B cell (primary cell): ENCODE measurements around the gene KBTBD12. TPM values are rescaled to one million over a fixed set of nuclear protein-coding genes. Genes with fewer than 3 reads are reported as not detected.

Experiments
- ATAC-seq: fragments of 200-7000 bp; cut with Tn5 transposase; one replicate; pipeline ENCODE4 v1.10.0; 2021; ENCODE audit warnings: low read depth, mild to moderate bottlenecking, moderate number of reproducible peaks, moderate library complexity
- CTCF ChIA-PET: fragments of 350-600 bp; sonication (Branson Sonifier 250); formaldehyde crosslinking; loops from one replicate; lab custom pipeline; 2021; ENCODE audit warnings: antibody characterized with exemption, inconsistent platforms; lab: Charles Lee
- POLR2A ChIA-PET: fragments of 350-600 bp; sonication (Branson Sonifier 250); formaldehyde crosslinking; loops from one replicate; lab custom pipeline; 2021; ENCODE audit warnings: antibody characterized with exemption; lab: Charles Lee
- DNase-seq: peaks from one replicate; pipeline ENCODE4 v3.0.0; 2013
- H2AFZ ChIP-seq: 2 replicates; pipeline ENCODE4 v1.6.1; 2012; ENCODE audit warnings: mild to moderate bottlenecking, low read depth, low read length; ENCODE audit not compliant: insufficient read depth, poor library complexity, severe bottlenecking
- H3K27ac ChIP-seq, 2 donors: 1 replicate in 1 of 2; 2 replicates in 1 of 2; pipeline ENCODE4 v1.5.1; 2012 to 2013; ENCODE audit warnings: low read length in 2 of 2, mild to moderate bottlenecking in 2 of 2, moderate library complexity in 1 of 2
- H3K27me3 ChIP-seq, 4 experiments: fragments of 200-600 bp in 1 of 4; sonication (generic) in 1 of 4; replicated peaks in 1 of 4; 1 replicate in 2 of 4; 2 replicates in 2 of 4; pipeline versions ENCODE4 v1.6.1 to v1.7.0; 2013 to 2016; ENCODE audit warnings: low read length in 3 of 4, mild to moderate bottlenecking in 2 of 4, mixed read lengths in 1 of 4, moderate library complexity in 1 of 4; ENCODE audit not compliant: insufficient read depth in 4 of 4, control insufficient read depth in 3 of 4; ENCODE audit errors: control extremely low read depth in 1 of 4
- H3K36me3 ChIP-seq, 2 experiments: replicated peaks in 1 of 2; 1 replicate in 1 of 2; 2 replicates in 1 of 2; pipeline versions ENCODE4 v1.6.1 to v1.7.1; 2013; ENCODE audit warnings: low read length in 1 of 2; ENCODE audit not compliant: insufficient read depth in 2 of 2, control insufficient read depth in 1 of 2; ENCODE audit errors: control extremely low read depth in 1 of 2, extremely low read depth in 1 of 2
- H3K4me1 ChIP-seq, 2 donors: fragments of 200-600 bp in 1 of 2; sonication (generic) in 1 of 2; 1 replicate in 1 of 2; 2 replicates in 1 of 2; pipeline versions ENCODE4 v1.5.1 to v1.6.1; 2013 to 2017; ENCODE audit warnings: low read length in 2 of 2; ENCODE audit not compliant: control insufficient read depth in 2 of 2, insufficient read depth in 2 of 2
- H3K4me2 ChIP-seq: replicated peaks from 2 replicates; pipeline ENCODE3; 2012; ENCODE audit warnings: mild to moderate bottlenecking, low read depth, low read length; ENCODE audit not compliant: poor library complexity, severe bottlenecking
- H3K4me3 ChIP-seq, 5 experiments: fragments of 200-600 bp in 1 of 5; sonication (generic) in 1 of 5; 1 replicate in 3 of 5; 2 replicates in 2 of 5; pipeline versions ENCODE4 v1.5.1 to v1.7.0; 2011 to 2016; ENCODE audit warnings: low read length in 4 of 5, mild to moderate bottlenecking in 4 of 5, low read depth in 2 of 5, control low read depth in 1 of 5, moderate library complexity in 1 of 5; ENCODE audit not compliant: insufficient read depth in 1 of 5; ENCODE audit errors: control extremely low read depth in 1 of 5, extremely low read depth in 1 of 5
- H3K79me2 ChIP-seq: fragments of 200-600 bp; sonication (generic); one replicate; pipeline ENCODE4 v1.6.0; 2016; ENCODE audit warnings: low read length; ENCODE audit not compliant: control insufficient read depth, insufficient read depth
- H3K9ac ChIP-seq: fragments of 200-600 bp; sonication (generic); 2 replicates; pipeline ENCODE4 v1.6.1; 2017; ENCODE audit warnings: mild to moderate bottlenecking, low read length, moderate library complexity
- H3K9me3 ChIP-seq, 3 donors: one replicate each; pipeline versions ENCODE4 v1.6.1 to v1.7.1; 2013; ENCODE audit warnings: low read length in 2 of 3; ENCODE audit not compliant: control insufficient read depth in 2 of 3, insufficient read depth in 1 of 3; ENCODE audit errors: control extremely low read depth in 1 of 3
- H4K20me1 ChIP-seq: 2 replicates; pipeline ENCODE4 v1.6.0; 2012; ENCODE audit warnings: mild to moderate bottlenecking, low read length; ENCODE audit not compliant: insufficient read depth, control insufficient read depth, poor library complexity, severe bottlenecking
- H3K27ac Mint-ChIP-seq: one replicate; pipeline ENCODE4 v1.8.0; 2021; ENCODE audit warnings: mixed read lengths
- H3K27me3 Mint-ChIP-seq: one replicate; pipeline ENCODE4 v1.8.0; 2021; ENCODE audit warnings: mixed read lengths
- H3K4me1 Mint-ChIP-seq: one replicate; pipeline ENCODE4 v1.8.0; 2021; ENCODE audit warnings: mixed read lengths
- H3K4me3 Mint-ChIP-seq: one replicate; pipeline ENCODE4 v1.8.0; 2021; ENCODE audit warnings: mixed read lengths
- H3K9me3 Mint-ChIP-seq: one replicate; pipeline ENCODE4 v1.8.0; 2022; ENCODE audit warnings: mixed read lengths; ENCODE audit not compliant: insufficient read depth
- EZH2 ChIP-seq: IDR thresholded peaks from 2 replicates; pipeline ENCODE4 v1.6.1; 2012; ENCODE audit warnings: borderline replicate concordance, low read depth, mild to moderate bottlenecking, moderate library complexity, low read length; ENCODE audit not compliant: insufficient read depth, poor library complexity, severe bottlenecking
- WGBS: methylation state at CpG from one replicate; pipeline ENCODE4 v1.1.5; 2013; ENCODE audit warnings: missing lambda C conversion rate; ENCODE audit not compliant: insufficient coverage; 5-methylcytosine and 5-hydroxymethylcytosine counted together
- intact Hi-C: fragments of 100-400 bp; cut with micrococcal nuclease; formaldehyde crosslinking; loops from one replicate; pipeline ENCODE4 v1.10.0; 2022
- polyA plus RNA-seq: library from polyadenylated mRNA; depleted of rRNA; stranded (reverse); fragments of >200 nt; gene quantifications from 2 replicates; pipeline ENCODE4 v1.2.3, GENCODE V29; 2012
- total RNA-seq, 2 donors: library from RNA; stranded (reverse); fragments of 120-200 nt in 1 of 2; gene quantifications; 1 replicate in 1 of 2; 2 replicates in 1 of 2; pipeline versions ENCODE4 v1.2.3 to v1.2.4, GENCODE V29; 2013 to 2022
- TF ChIP-seq, protein P1 (sequence below): fragments of 200-600 bp; IDR thresholded peaks from one replicate; pipeline ENCODE4 v1.8.0; 2022; ENCODE audit warnings: antibody characterized with exemption, mild to moderate bottlenecking

Gene KBTBD12
- total and polyA plus RNA-seq, 2 donors (not counting 1 experiment from before 2014, with no cell fraction given): 0.22 TPM; not detected in 1

DNA sequence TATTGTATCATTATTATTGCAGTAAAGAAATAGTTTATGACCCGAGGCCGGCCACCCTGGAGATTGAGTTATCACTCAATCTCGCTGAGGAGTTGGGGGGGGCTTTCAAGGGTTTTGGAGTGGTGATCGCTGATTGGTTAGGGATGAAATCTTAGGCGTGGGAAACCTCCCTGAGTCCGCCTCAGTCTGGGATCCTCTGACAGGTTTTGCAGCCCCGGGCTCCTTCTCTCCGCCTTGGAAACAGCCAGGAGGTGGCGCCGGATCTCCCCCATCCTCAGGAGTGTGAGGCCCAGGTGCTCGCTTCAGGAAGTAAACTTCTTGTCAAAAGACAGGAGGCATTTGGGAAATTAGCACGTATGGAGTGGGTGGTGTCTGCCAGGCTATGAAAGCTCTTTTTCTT, 96.1 kb downstream of the KBTBD12 start:
- no peak overlapping the region for H3K27ac ChIP-seq
- H2AFZ ChIP-seq: peak overlapping the region; percentile 42
- H3K9me3 ChIP-seq: peaks cover 0 to 4% (median 0%) of the 10 kb centered on the region in 3 donors
- no peak overlapping the region for H3K4me3 ChIP-seq
- H3K4me2 ChIP-seq: no peak overlapping the region
- H3K4me3 Mint-ChIP-seq: no peak overlapping the region
- H3K4me1 Mint-ChIP-seq: no peaks in the 10 kb centered on the region
- no peak for TF ChIP-seq EZH2
- TF ChIP-seq, protein P1, sequence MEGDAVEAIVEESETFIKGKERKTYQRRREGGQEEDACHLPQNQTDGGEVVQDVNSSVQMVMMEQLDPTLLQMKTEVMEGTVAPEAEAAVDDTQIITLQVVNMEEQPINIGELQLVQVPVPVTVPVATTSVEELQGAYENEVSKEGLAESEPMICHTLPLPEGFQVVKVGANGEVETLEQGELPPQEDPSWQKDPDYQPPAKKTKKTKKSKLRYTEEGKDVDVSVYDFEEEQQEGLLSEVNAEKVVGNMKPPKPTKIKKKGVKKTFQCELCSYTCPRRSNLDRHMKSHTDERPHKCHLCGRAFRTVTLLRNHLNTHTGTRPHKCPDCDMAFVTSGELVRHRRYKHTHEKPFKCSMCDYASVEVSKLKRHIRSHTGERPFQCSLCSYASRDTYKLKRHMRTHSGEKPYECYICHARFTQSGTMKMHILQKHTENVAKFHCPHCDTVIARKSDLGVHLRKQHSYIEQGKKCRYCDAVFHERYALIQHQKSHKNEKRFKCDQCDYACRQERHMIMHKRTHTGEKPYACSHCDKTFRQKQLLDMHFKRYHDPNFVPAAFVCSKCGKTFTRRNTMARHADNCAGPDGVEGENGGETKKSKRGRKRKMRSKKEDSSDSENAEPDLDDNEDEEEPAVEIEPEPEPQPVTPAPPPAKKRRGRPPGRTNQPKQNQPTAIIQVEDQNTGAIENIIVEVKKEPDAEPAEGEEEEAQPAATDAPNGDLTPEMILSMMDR: no peak
- H3K27ac Mint-ChIP-seq: no peak overlapping the region
- H3K4me1 ChIP-seq: no peaks in the 10 kb centered on the region
- POLR2A ChIA-PET: no interaction called here
- H3K9ac ChIP-seq: no peak overlapping the region
- H3K27me3 Mint-ChIP-seq: peaks cover 11% of the 10 kb centered on the region
- DNase-seq (no peak), ATAC-seq (no peak)
- H3K79me2 ChIP-seq: no peaks in the 10 kb centered on the region
- CTCF ChIA-PET: no interaction called here
- H4K20me1 ChIP-seq: no peaks in the 10 kb centered on the region
- no peaks in the 10 kb centered on the region for H3K27me3 ChIP-seq
- no peaks in the 10 kb centered on the region for H3K36me3 ChIP-seq
- no peaks in the 10 kb centered on the region for H3K9me3 Mint-ChIP-seq
- intact Hi-C loops: no loop called here
- 16% methylated on average over 12 of the region's 12 CpGs for WGBS

DNA sequence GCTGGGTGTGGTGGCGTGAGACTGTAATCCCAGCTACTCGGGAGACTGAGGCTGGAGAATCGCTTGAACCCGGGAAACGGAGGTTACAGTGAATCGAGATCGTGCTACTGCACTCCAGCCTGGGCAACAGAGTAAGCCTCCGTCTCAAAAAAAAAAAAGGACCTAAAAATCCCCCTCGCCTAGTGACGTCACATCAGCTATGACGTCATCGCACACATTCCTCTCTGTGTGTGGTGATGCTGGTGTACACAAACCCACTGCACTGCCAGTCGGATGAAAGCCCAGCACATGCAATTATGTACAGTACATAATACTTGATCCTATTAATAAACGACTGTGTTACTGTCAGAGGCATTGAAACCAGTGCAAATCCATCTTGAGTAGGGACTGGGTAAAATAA, 97.0 kb downstream of the KBTBD12 start:
- no peaks in the 10 kb centered on the region for H3K4me1 Mint-ChIP-seq
- no peak overlapping the region for H3K4me3 Mint-ChIP-seq
- CTCF ChIA-PET: no interaction called here
- peaks cover 2% of the 10 kb centered on the region for H3K9me3 Mint-ChIP-seq
- H3K27me3 Mint-ChIP-seq: peaks cover 11% of the 10 kb centered on the region
- H3K27me3 ChIP-seq: no peaks in the 10 kb centered on the region
- H3K4me1 ChIP-seq: no peaks in the 10 kb centered on the region
- no peak overlapping the region for H3K4me2 ChIP-seq
- no peaks in the 10 kb centered on the region for H3K9me3 ChIP-seq
- H4K20me1 ChIP-seq: no peaks in the 10 kb centered on the region
- no peak for TF ChIP-seq EZH2
- TF ChIP-seq, protein P1: no peak
- no peak overlapping the region for H3K27ac ChIP-seq
- POLR2A ChIA-PET: no interaction called here
- no peak overlapping the region for H3K9ac ChIP-seq
- no peak overlapping the region for H3K27ac Mint-ChIP-seq
- H3K79me2 ChIP-seq: no peaks in the 10 kb centered on the region
- WGBS: 100% methylated on average over 6 of the region's 14 CpGs
- no peak for ATAC-seq
- intact Hi-C loops: no loop called here
- no peak overlapping the region for H2AFZ ChIP-seq
- no peak overlapping the region for H3K4me3 ChIP-seq
- DNase-seq: no peak
- no peaks in the 10 kb centered on the region for H3K36me3 ChIP-seq
